Prostate gland (tissue), 2 donors: ENCODE data around the gene ERVMER34-1. TPM values are rescaled to one million over a fixed set of nuclear protein-coding genes. Genes with fewer than 3 reads are reported as not detected.

Experiments used
- DNase-seq: peaks from one replicate; pipeline ENCODE4 v3.0.0-alpha.2; 2019; ENCODE audit warnings: low spot score
- H3K27ac ChIP-seq, 2 donors: fragments of 200-600 bp; sonication (generic); 2 replicates each; pipeline ENCODE4 v1.5.1; 2017 to 2019
- H3K27me3 ChIP-seq: fragments of 200-600 bp; sonication (generic); replicated peaks from 2 replicates; pipeline ENCODE4 v1.5.1; 2019; ENCODE audit not compliant: insufficient read depth
- H3K36me3 ChIP-seq, 2 donors: fragments of 200-600 bp; sonication (generic); 1 replicate in 1 of 2; 2 replicates in 1 of 2; pipeline versions ENCODE4 v1.5.1 to v1.8.1; 2017 to 2019
- H3K4me1 ChIP-seq: fragments of 200-600 bp; sonication (generic); replicated peaks from 2 replicates; pipeline ENCODE4 v1.5.1; 2019
- H3K4me3 ChIP-seq, 2 donors: fragments of 200-600 bp; sonication (generic); 2 replicates each; pipeline ENCODE4 v1.5.1; 2017 to 2019
- H3K9me3 ChIP-seq: fragments of 200-600 bp; sonication (generic); 2 replicates; pipeline ENCODE4 v1.5.1; 2017
- CTCF ChIP-seq, 4 experiments: fragments of 200-600 bp in 2 of 4; fragments of 450-650 bp in 2 of 4; sonication (generic) in 2 of 4; IDR thresholded peaks; 1 replicate in 3 of 4; 2 replicates in 1 of 4; pipeline ENCODE4 v1.5.1; 2016 to 2019; ENCODE audit warnings: antibody characterized with exemption in 4 of 4, mild to moderate bottlenecking in 2 of 4, moderate library complexity in 2 of 4
- POLR2A ChIP-seq: fragments of 450-650 bp; IDR thresholded peaks from one replicate; pipeline ENCODE4 v1.6.1; 2016; ENCODE audit warnings: antibody characterized with exemption, mild to moderate bottlenecking
- POLR2AphosphoS5 ChIP-seq: sonication (generic); formaldehyde crosslinking; IDR thresholded peaks from one replicate; pipeline ENCODE4 v1.6.1; 2017; ENCODE audit warnings: antibody characterized with exemption
- WGBS: methylation state at CpG from one replicate; pipeline ENCODE4 v1.1.5; 2018; 5-methylcytosine and 5-hydroxymethylcytosine counted together
- intact Hi-C: fragments of 100-400 bp; cut with DNase I; formaldehyde crosslinking; loops from one replicate; pipeline ENCODE4 v1.14.2; 2022
- microRNA-seq: library from miRNA; unstranded; fragments of <30 nt; microRNA quantifications from one replicate; pipeline ENCODE4, GENCODE V29; 2016
- small RNA-seq, 2 donors: library from RNA; depleted of rRNA; stranded (forward); fragments of <200 nt; gene quantifications; one replicate each; pipeline ENCODE3, GENCODE V24; 2016
- total RNA-seq, 2 donors: library from RNA; depleted of rRNA; stranded (reverse); fragments of >200 nt; gene quantifications; one replicate each; pipeline ENCODE4 v1.1.0, GENCODE V29; 2016

ERVMER34-1 gene
- total RNA-seq, 2 donors from 2014 or later: 1.2 to 1.4 TPM

- Histone ChIP-seq H3K27me3 (no peaks in the 10 kb centered on the region), H3K36me3 (no peaks in the 10 kb centered on the region), H3K27ac (no peak overlapping the region), H3K4me1 (no peaks in the 10 kb centered on the region), H3K9me3 (no peaks in the 10 kb centered on the region), H3K4me3 (no peak overlapping the region)
- 97% methylated on average over 3 of the region's 3 CpGs for WGBS
- no peak for DNase-seq
- intact Hi-C loops: no loop called here
- TF ChIP-seq CTCF (IDR thresholded peaks at IDR 0.05): no peak
- TF ChIP-seq POLR2A: no peak
- TF ChIP-seq POLR2AphosphoS5: no peak
Measured at GRCh38 chr4:52701207-52701606, 50.0 kb downstream of the ERVMER34-1 start.

GRCh38 chr4:52694936-52695335 lies 56.3 kb downstream of the ERVMER34-1 start:
- Histone ChIP-seq H3K4me1 (no peaks in the 10 kb centered on the region), H3K4me3 (no peak overlapping the region), H3K9me3 (no peaks in the 10 kb centered on the region), H3K27me3 (no peaks in the 10 kb centered on the region), H3K36me3 (no peaks in the 10 kb centered on the region), H3K27ac (no peak overlapping the region)
- 26% methylated on average over 2 of the region's 2 CpGs for WGBS
- intact Hi-C loops: no loop called here
- TF ChIP-seq POLR2A: no peak
- DNase-seq: no peak

GRCh38 chr4:52693492-52693891 lies 57.7 kb downstream of the ERVMER34-1 start:
- DNase-seq: no peak

More at GRCh38 chr4:52693492-52693891, 57.7 kb downstream of the ERVMER34-1 start:
- H3K9me3 ChIP-seq: no peaks in the 10 kb centered on the region
- H3K4me1 ChIP-seq: no peaks in the 10 kb centered on the region
- no peaks in the 10 kb centered on the region for H3K27me3 ChIP-seq
- no peak overlapping the region for H3K4me3 ChIP-seq
- TF ChIP-seq CTCF (IDR thresholded peaks at IDR 0.05): no peak
- H3K27ac ChIP-seq: no peak overlapping the region
- intact Hi-C loops: no loop called here
- H3K36me3 ChIP-seq: no peaks in the 10 kb centered on the region

Small RNA genes within 50 kb of the gene (microRNA-seq; reads per million reads assigned to microRNA genes)
- gene MIR4449: 3.5 reads per million, percentile 39 among the genes with 10 or more reads in this experiment

Small RNA genes within 50 kb of the gene (small RNA-seq; reads per million reads assigned to genes)
- 2.1 to 2.2 reads per million in 2 donors for gene MIR4449
- 0 reads per million in 2 donors for gene RF00019
- gene RF00568: 0 reads per million in 2 donors
- 14.8 to 16.0 reads per million in 2 donors for gene SNORA26

Other genes with a start within 250 kb of the ERVMER34-1 start
- gene USP46, start 92.1 kb downstream of the ERVMER34-1 start, total RNA-seq: 10 to 100 TPM in 1 of 2 donors, 1 to 10 TPM in 1; 9.2 to 26.3 TPM
- 10 to 100 TPM in 1 of 2 donors, under 1 TPM in 1; 0.18 to 27.1 TPM for gene RASL11B, start 110.9 kb upstream of the ERVMER34-1 start, total RNA-seq